ENCODE measurements around the gene FBXO11. TPM values are rescaled to one million over a fixed set of nuclear protein-coding genes. Genes with fewer than 3 reads are reported as not detected.

The FBXO11 gene
- total RNA-seq, 1 experiment from 2014 or later: 49.3 TPM

GRCh38 chr2:47907039-47907781, 912 bp upstream of the FBXO11 start:
- POLR2A ChIA-PET (ENCODE audit: unreplicated experiment): interaction anchor here (0.5 to 0.6 kb wide), 4 partner anchors 136 to 842 kb away, joined by 3 to 5 read pairs (median 4); no protein-coding TSS in a partner anchor
- peak in 1 of 2 experiments; percentile 8 for DNase-seq
- intact Hi-C loops (cut with micrococcal nuclease; ENCODE audit: unreplicated experiment): loop anchor here (2.0 kb wide), 1 partner anchor 124 kb away; the partner anchor contains the start of gene MSH6
- H3K4me2 ChIP-seq: peak overlapping the region; percentile 91
- peaks cover 13% of the 10 kb centered on the region for H3F3A ChIP-seq (ENCODE audit: insufficient read depth, low read depth)
- CTCF ChIA-PET: interaction anchor here (0.6 to 0.8 kb wide), 3 partner anchors 46 to 841 kb away, joined by 4 to 17 read pairs (median 4); no protein-coding TSS in a partner anchor
- peaks cover 27% of the 10 kb centered on the region for H3K4me1 ChIP-seq (replicated peaks; ENCODE audit: insufficient read depth)
- H2AFZ ChIP-seq: peak overlapping the region; percentile 81
- H3K27ac ChIP-seq: peak overlapping the region; percentile 86
- peaks cover 21% of the 10 kb centered on the region for H4K20me1 ChIP-seq (ENCODE audit: insufficient read depth)
- no peaks in the 10 kb centered on the region for H3K36me3 ChIP-seq (ENCODE audit: low read depth)
- H3K79me2 ChIP-seq (ENCODE audit: low read depth): peaks cover 33% of the 10 kb centered on the region
- peak overlapping the region; percentile 59 for H3K4me3 ChIP-seq
- TF ChIP-seq EZH2 (IDR thresholded peaks at IDR 0.05; ENCODE audit: low read depth): no peak
- peak; percentile 48 for TF ChIP-seq CTCF (conservative IDR thresholded peaks at IDR 0.05)
- H3K9me2 ChIP-seq (ENCODE audit: insufficient read depth): no peaks in the 10 kb centered on the region
- no peaks in the 10 kb centered on the region for H3K27me3 ChIP-seq (ENCODE audit: insufficient read depth, low read depth)
- TSS peak; percentile 87 for BruUV-seq (replicated peaks)
- H3K9me3 ChIP-seq (ENCODE audit: insufficient read depth, low read depth): no peaks in the 10 kb centered on the region

DNA sequence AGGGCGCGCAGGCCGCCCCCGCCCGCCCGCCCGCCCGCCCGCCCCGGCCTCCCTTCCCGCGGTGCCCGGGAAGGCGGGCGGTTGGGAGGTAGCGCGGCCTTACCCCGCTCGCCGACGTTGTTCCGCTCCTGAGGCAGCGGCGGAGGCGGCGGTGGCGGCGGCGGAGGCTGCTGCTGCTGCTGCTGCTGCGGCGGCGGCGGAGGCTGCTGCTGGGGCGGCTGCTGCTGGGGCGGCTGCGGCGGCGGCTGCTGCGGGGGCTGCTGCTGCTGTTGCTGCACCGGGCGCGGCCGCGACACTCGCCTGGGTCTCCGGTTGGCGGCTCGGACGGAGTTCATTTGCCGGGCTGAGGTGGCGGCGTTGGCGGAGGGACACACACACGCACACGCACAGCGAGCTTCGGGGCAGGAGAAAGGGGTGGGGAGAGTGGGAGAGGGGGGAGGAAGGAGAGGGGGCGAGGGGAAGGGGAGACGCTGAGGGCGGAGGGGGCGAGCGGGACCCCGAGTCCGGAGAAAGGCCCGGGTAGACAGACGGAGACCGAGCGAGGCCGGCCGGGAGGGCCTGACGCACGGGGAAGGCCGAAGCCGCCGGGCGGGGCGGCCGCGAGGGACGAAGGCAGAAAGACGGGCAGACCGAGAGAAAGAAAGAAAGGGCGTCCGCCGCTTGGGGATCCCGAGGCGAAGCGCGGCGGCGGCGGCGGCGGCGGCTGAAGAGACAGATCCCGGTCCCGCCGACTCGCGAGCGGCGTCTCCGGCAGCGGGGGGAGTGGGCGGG, 727 bp downstream of the FBXO11 start:
- H3K27ac ChIP-seq: peak overlapping the region; percentile 86

More for the DNA sequence above, 727 bp downstream of the FBXO11 start:
- peak overlapping the region; percentile 77 for H3K4me3 ChIP-seq
- no peaks in the 10 kb centered on the region for H3K36me3 ChIP-seq (ENCODE audit: low read depth)
- peaks cover 50% of the 10 kb centered on the region for H3K79me2 ChIP-seq (ENCODE audit: low read depth)
- BruUV-seq (replicated peaks): no TSS peak
- peaks cover 16% of the 10 kb centered on the region for H3F3A ChIP-seq (ENCODE audit: insufficient read depth, low read depth)
- H3K4me1 ChIP-seq (replicated peaks; ENCODE audit: insufficient read depth): peaks cover 33% of the 10 kb centered on the region
- H3K4me2 ChIP-seq: peak overlapping the region; percentile 57
- peaks cover 32% of the 10 kb centered on the region for H4K20me1 ChIP-seq (ENCODE audit: insufficient read depth)
- ChIA-PET POLR2A (ENCODE audit: unreplicated experiment) (interaction anchor here (0.6 to 0.7 kb wide), 2 partner anchors 123 to 201 kb away, joined by 7 to 16 read pairs; no protein-coding TSS in a partner anchor), CTCF (no interaction called here)
- intact Hi-C loops (cut with micrococcal nuclease; ENCODE audit: unreplicated experiment): loop anchor here (1.0 to 2.0 kb wide), 3 partner anchors 123 to 515 kb away; partner anchors contain the start of gene MSH6
- no peaks in the 10 kb centered on the region for H3K9me3 ChIP-seq (ENCODE audit: insufficient read depth, low read depth)
- peak overlapping the region; percentile 75 for H2AFZ ChIP-seq
- no peaks in the 10 kb centered on the region for H3K27me3 ChIP-seq (ENCODE audit: insufficient read depth, low read depth)
- no peaks in the 10 kb centered on the region for H3K9me2 ChIP-seq (ENCODE audit: insufficient read depth)
- TF ChIP-seq CTCF (conservative IDR thresholded peaks at IDR 0.05): no peak
- no peak for TF ChIP-seq EZH2 (IDR thresholded peaks at IDR 0.05; ENCODE audit: low read depth)
- peak in 1 of 2 experiments; percentile 32 for DNase-seq

Data from PC-9 (cell line).